HepG2 (cell line): Measurements from ENCODE around the gene GMEB1. TPM values are rescaled to one million over a fixed set of nuclear protein-coding genes. Genes with fewer than 3 reads are reported as not detected.

ENCODE experiments used
- ATAC-seq: fragments of 200-7000 bp; cut with Tn5 transposase; 3 replicates; pipeline ENCODE4 v1.9.1; 2020; ENCODE audit warnings: mild to moderate bottlenecking, moderate library complexity
- BruUV-seq: library from RNA; stranded (reverse); fragments of 400-500 nt; replicated peaks from 2 replicates; lab custom pipeline; 2021; lab: Mats Ljungman, UMichigan
- CTCF ChIA-PET: fragments of 300-600 bp; formaldehyde crosslinking; extraction: SDS; loops from one replicate; lab custom pipeline; 2021; ENCODE audit warnings: low total read pairs, inconsistent platforms, low intra/inter-chr PET ratio; lab: Yijun Ruan, JAX
- POLR2A ChIA-PET: fragments of 350-600 bp; sonication (Branson Sonifier 250); formaldehyde crosslinking; loops from one replicate; lab custom pipeline; 2020; ENCODE audit warnings: antibody characterized with exemption, inconsistent platforms; lab: Yijun Ruan, JAX
- DNase-seq: peaks from one replicate; pipeline ENCODE4 v3.0.0-alpha.2; 2015; ENCODE audit warnings: low spot score
- FAIRE-seq: peaks from 3 replicates; lab custom pipeline; 2011; peaks lifted over from hg19 to GRCh38; lab: Jason Lieb, UNC
- H2AFZ ChIP-seq: one replicate; pipeline ENCODE4 v1.6.1; 2011; ENCODE audit warnings: low read length, inconsistent platforms
- H3K27ac ChIP-seq: fragments of 300-600 bp; 3 replicates; pipeline ENCODE4 v1.8.0; 2011; ENCODE audit warnings: mixed run types, mild to moderate bottlenecking, mixed read lengths, low read length, inconsistent platforms; ENCODE audit not compliant: insufficient read depth; ENCODE audit errors: extremely low read length
- H3K27me3 ChIP-seq, 2 experiments: fragments of 200-600 bp in 1 of 2; 2 replicates in 1 of 2; 3 replicates in 1 of 2; pipeline versions ENCODE4 v1.6.0 to v1.8.0; 2011; ENCODE audit warnings: low read length in 2 of 2, mild to moderate bottlenecking in 2 of 2, moderate library complexity in 2 of 2, inconsistent platforms in 1 of 2; ENCODE audit not compliant: insufficient read depth in 2 of 2, control insufficient read depth in 1 of 2
- H3K36me3 ChIP-seq, 2 experiments: fragments of 200-600 bp in 1 of 2; replicated peaks in 1 of 2; 2 replicates in 1 of 2; 3 replicates in 1 of 2; pipeline versions ENCODE4 v1.5.1 to v1.8.0; 2011; ENCODE audit warnings: low read length in 2 of 2, inconsistent platforms in 1 of 2; ENCODE audit not compliant: insufficient read depth in 2 of 2, control insufficient read depth in 1 of 2
- H3K4me1 ChIP-seq: 2 replicates; pipeline ENCODE4 v1.5.1; 2012; ENCODE audit warnings: low read length, inconsistent platforms; ENCODE audit not compliant: insufficient read depth
- H3K4me2 ChIP-seq: 2 replicates; pipeline ENCODE4 v1.6.0; 2011; ENCODE audit warnings: low read depth, low read length, inconsistent platforms
- H3K4me3 ChIP-seq, 3 experiments: fragments of 200-600 bp in 1 of 3; sonication (generic), shearing (Covaris generic) in 1 of 3; replicated peaks in 1 of 3; 2 replicates each; pipeline ENCODE4 v1.5.1; 2011 to 2016; ENCODE audit warnings: low read length in 3 of 3, inconsistent platforms in 2 of 3, low read depth in 2 of 3, mild to moderate bottlenecking in 2 of 3, control low read depth in 1 of 3, mixed read lengths in 1 of 3; ENCODE audit not compliant: insufficient read depth in 1 of 3
- H3K79me2 ChIP-seq: one replicate; pipeline ENCODE4 v1.6.1; 2011; ENCODE audit warnings: low read length, inconsistent platforms; ENCODE audit not compliant: insufficient read depth
- H3K9ac ChIP-seq: 2 replicates; pipeline ENCODE4 v1.6.0; 2011; ENCODE audit warnings: mild to moderate bottlenecking, low read depth, low read length, inconsistent platforms; ENCODE audit not compliant: insufficient read depth
- H3K9me3 ChIP-seq: 2 replicates; pipeline ENCODE4 v1.5.1; 2012; ENCODE audit warnings: mild to moderate bottlenecking, low read length
- H4K20me1 ChIP-seq: 2 replicates; pipeline ENCODE4 v1.6.0; 2011; ENCODE audit warnings: inconsistent platforms, mild to moderate bottlenecking, low read length, moderate library complexity; ENCODE audit not compliant: insufficient read depth
- CCDC6 ChIP-seq: sonication (generic); formaldehyde crosslinking; IDR thresholded peaks from 2 replicates; pipeline ENCODE4 v1.8.1; 2022; ENCODE audit warnings: mild to moderate bottlenecking, missing genetic modification reagents, moderate library complexity
- EEA1 ChIP-seq: sonication (generic); formaldehyde crosslinking; IDR thresholded peaks from 2 replicates; pipeline ENCODE4 v1.5.1; 2020; ENCODE audit warnings: mild to moderate bottlenecking, missing genetic modification reagents, borderline replicate concordance
- HNRNPK ChIP-seq: fragments of 200-400 bp; formaldehyde crosslinking; IDR thresholded peaks from 2 replicates; pipeline ENCODE4 v1.6.1; 2018; ENCODE audit warnings: low read length, low read depth, moderate library complexity, mild to moderate bottlenecking; ENCODE audit not compliant: poor library complexity, severe bottlenecking
- MEF2D ChIP-seq: sonication (generic); formaldehyde crosslinking; IDR thresholded peaks from 2 replicates; pipeline ENCODE4 v1.5.1; 2020; ENCODE audit warnings: mild to moderate bottlenecking, missing genetic modification reagents
- PATZ1 ChIP-seq: sonication (generic); formaldehyde crosslinking; IDR thresholded peaks from 2 replicates; pipeline ENCODE4 v1.4.0; 2020; ENCODE audit warnings: missing genetic modification reagents
- SOX13 ChIP-seq, 3 experiments: fragments of 450-650 bp in 1 of 3; sonication (generic) in 1 of 3; formaldehyde crosslinking in 1 of 3; IDR thresholded peaks in 2 of 3; conservative IDR thresholded peaks in 1 of 3; 2 replicates each; pipeline versions ENCODE4 v1.5.0 to v1.6.1; 2016 to 2020; ENCODE audit warnings: antibody characterized with exemption in 1 of 3, mild to moderate bottlenecking in 1 of 3, missing compliant biosample characterization in 1 of 3, missing genetic modification reagents in 1 of 3, moderate library complexity in 1 of 3
- TGIF2 ChIP-seq: IDR thresholded peaks from 2 replicates; pipeline ENCODE4 v1.6.1; 2016; ENCODE audit warnings: control low read depth, missing compliant biosample characterization
- ZIK1 ChIP-seq: sonication (generic); formaldehyde crosslinking; IDR thresholded peaks from 2 replicates; pipeline ENCODE4 v1.5.0; 2020; ENCODE audit warnings: mild to moderate bottlenecking, low read depth, missing genetic modification reagents, borderline replicate concordance
- ZNF20 ChIP-seq: sonication (generic); formaldehyde crosslinking; IDR thresholded peaks from 2 replicates; pipeline ENCODE4 v1.4.0; 2020; ENCODE audit warnings: mild to moderate bottlenecking, moderate library complexity, missing genetic modification reagents
- ZNF354B ChIP-seq: sonication (generic); formaldehyde crosslinking; IDR thresholded peaks from 2 replicates; pipeline ENCODE4 v1.8.0; 2022; ENCODE audit warnings: mild to moderate bottlenecking, missing genetic modification reagents
- ZNF639 ChIP-seq: conservative IDR thresholded peaks from 2 replicates; pipeline ENCODE4 v1.6.1; 2018; ENCODE audit warnings: missing genetic modification reagents
- ZNF879 ChIP-seq: sonication (generic); formaldehyde crosslinking; IDR thresholded peaks from 2 replicates; pipeline ENCODE4 v1.8.1; 2023; ENCODE audit warnings: missing genetic modification reagents
- ZSCAN29 ChIP-seq: sonication (generic); formaldehyde crosslinking; conservative IDR thresholded peaks from 2 replicates; pipeline ENCODE4 v1.4.0; 2020; ENCODE audit warnings: mild to moderate bottlenecking, missing genetic modification reagents
- WGBS: methylation state at CpG from one replicate; pipeline ENCODE4 v1.1.6; 2017; ENCODE audit warnings: low lambda C conversion rate; 5-methylcytosine and 5-hydroxymethylcytosine counted together
- in situ Hi-C: cut with HindIII; loops from 2 replicates; pipeline ENCODE4 v1.10.0; 2017; ENCODE audit warnings: low pct_unique_long_range_greater_than_20kb; ENCODE audit not compliant: extremely low pct_ligation_motif_present
- intact Hi-C: fragments of 100-400 bp; cut with micrococcal nuclease; formaldehyde crosslinking; loops from one replicate; pipeline ENCODE4 v1.10.0; 2022; ENCODE audit not compliant: unreplicated experiment
- polyA plus RNA-seq, 8 experiments: library from polyadenylated mRNA; depleted of rRNA in 3 of 8; stranded (reverse) in 7 of 8; unstranded in 1 of 8; fragments of >200 nt; fragmentation: Illumina TruSeq in 4 of 8; extraction: Trizol in 4 of 8; gene quantifications; 2 replicates each; pipeline versions ENCODE4 v1.2.1 to v1.2.3, GENCODE V29; 2011 to 2016; ENCODE audit warnings: low read depth in 4 of 8, missing spikeins in 1 of 8, mixed read lengths in 1 of 8; ENCODE audit not compliant: insufficient read depth in 1 of 8
- total RNA-seq, 5 experiments: library from RNA; depleted of rRNA; stranded (reverse); fragments of >200 nt; fragmentation: Illumina TruSeq; extraction: Trizol; gene quantifications; 2 replicates each; pipeline ENCODE4 v1.2.3, GENCODE V29; 2016; ENCODE audit warnings: low read depth in 1 of 5
- TF ChIP-seq, protein P1 (sequence below): sonication (generic); formaldehyde crosslinking; IDR thresholded peaks from 2 replicates; pipeline ENCODE4; 2020; ENCODE audit warnings: missing genetic modification reagents, mild to moderate bottlenecking, borderline replicate concordance
- TF ChIP-seq, protein P2 (sequence below): sonication (generic); formaldehyde crosslinking; IDR thresholded peaks from 2 replicates; pipeline ENCODE4 v1.5.0; 2020; ENCODE audit warnings: mild to moderate bottlenecking, missing genetic modification reagents
- TF ChIP-seq, protein P3 (sequence below): sonication (generic); formaldehyde crosslinking; IDR thresholded peaks from 2 replicates; pipeline ENCODE4 v1.4.0; 2020; ENCODE audit warnings: missing genetic modification reagents, mild to moderate bottlenecking, borderline replicate concordance

Gene GMEB1
- total and polyA plus RNA-seq, 2 of the 13 experiments (the other 11 are each of a cell fraction or from before 2014, with no cell fraction given), result 3.0 to 6.0 TPM

- no peak for FAIRE-seq
- in situ Hi-C loops (no loop called here), intact Hi-C loops (no loop called here)
- H3K36me3 ChIP-seq, result peaks cover 0 to 4% of the 10 kb centered on the region in 2 experiments; a peak in 3 of 5 replicates
- H3K27ac ChIP-seq, result no peak overlapping the region
- 100% methylated on average over 4 of the region's 4 CpGs for WGBS
- H4K20me1 ChIP-seq, result no peaks in the 10 kb centered on the region
- POLR2A ChIA-PET, result no interaction called here
- H3K4me1 ChIP-seq, result no peaks in the 10 kb centered on the region
- no peak for DNase-seq
- no TSS peak for BruUV-seq
- no peaks in the 10 kb centered on the region for H3K79me2 ChIP-seq
- H3K27me3 ChIP-seq, result no peaks in the 10 kb centered on the region
- H3K4me2 ChIP-seq, result no peak overlapping the region
- no peak overlapping the region for H3K4me3 ChIP-seq
- CTCF ChIA-PET, result no interaction called here
- H3K9me3 ChIP-seq, result no peaks in the 10 kb centered on the region
- H2AFZ ChIP-seq, result no peak overlapping the region
- no peak for ATAC-seq
- H3K9ac ChIP-seq, result no peak overlapping the region
- no peak for TF ChIP-seq SOX13 (IDR thresholded peaks at IDR 0.05)
- no peak for TF ChIP-seq SOX13 (CRISPR knock-in tag; conservative IDR thresholded peaks at IDR 0.05 in 1 of 2, IDR thresholded peaks at IDR 0.05 in 1 of 2)
- no peak for TF ChIP-seq ZSCAN29
- no peak for TF ChIP-seq EEA1 (CRISPR knock-in tag)
- TF ChIP-seq, protein P1, sequence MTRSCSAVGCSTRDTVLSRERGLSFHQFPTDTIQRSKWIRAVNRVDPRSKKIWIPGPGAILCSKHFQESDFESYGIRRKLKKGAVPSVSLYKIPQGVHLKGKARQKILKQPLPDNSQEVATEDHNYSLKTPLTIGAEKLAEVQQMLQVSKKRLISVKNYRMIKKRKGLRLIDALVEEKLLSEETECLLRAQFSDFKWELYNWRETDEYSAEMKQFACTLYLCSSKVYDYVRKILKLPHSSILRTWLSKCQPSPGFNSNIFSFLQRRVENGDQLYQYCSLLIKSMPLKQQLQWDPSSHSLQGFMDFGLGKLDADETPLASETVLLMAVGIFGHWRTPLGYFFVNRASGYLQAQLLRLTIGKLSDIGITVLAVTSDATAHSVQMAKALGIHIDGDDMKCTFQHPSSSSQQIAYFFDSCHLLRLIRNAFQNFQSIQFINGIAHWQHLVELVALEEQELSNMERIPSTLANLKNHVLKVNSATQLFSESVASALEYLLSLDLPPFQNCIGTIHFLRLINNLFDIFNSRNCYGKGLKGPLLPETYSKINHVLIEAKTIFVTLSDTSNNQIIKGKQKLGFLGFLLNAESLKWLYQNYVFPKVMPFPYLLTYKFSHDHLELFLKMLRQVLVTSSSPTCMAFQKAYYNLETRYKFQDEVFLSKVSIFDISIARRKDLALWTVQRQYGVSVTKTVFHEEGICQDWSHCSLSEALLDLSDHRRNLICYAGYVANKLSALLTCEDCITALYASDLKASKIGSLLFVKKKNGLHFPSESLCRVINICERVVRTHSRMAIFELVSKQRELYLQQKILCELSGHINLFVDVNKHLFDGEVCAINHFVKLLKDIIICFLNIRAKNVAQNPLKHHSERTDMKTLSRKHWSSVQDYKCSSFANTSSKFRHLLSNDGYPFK (CRISPR knock-in tag), result no peak
- TF ChIP-seq ZNF639 (CRISPR knock-in tag), result no peak
- TF ChIP-seq PATZ1, result no peak
- TF ChIP-seq ZNF879 (CRISPR knock-in tag), result no peak
- TF ChIP-seq ZNF354B, result no peak
- no peak for TF ChIP-seq ZIK1 (CRISPR knock-in tag)
- TF ChIP-seq, protein P2, sequence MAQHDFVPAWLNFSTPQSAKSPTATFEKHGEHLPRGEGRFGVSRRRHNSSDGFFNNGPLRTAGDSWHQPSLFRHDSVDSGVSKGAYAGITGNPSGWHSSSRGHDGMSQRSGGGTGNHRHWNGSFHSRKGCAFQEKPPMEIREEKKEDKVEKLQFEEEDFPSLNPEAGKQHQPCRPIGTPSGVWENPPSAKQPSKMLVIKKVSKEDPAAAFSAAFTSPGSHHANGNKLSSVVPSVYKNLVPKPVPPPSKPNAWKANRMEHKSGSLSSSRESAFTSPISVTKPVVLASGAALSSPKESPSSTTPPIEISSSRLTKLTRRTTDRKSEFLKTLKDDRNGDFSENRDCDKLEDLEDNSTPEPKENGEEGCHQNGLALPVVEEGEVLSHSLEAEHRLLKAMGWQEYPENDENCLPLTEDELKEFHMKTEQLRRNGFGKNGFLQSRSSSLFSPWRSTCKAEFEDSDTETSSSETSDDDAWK (CRISPR knock-in tag), result no peak
- TF ChIP-seq MEF2D (CRISPR knock-in tag), result no peak
- TF ChIP-seq ZNF20 (CRISPR knock-in tag), result no peak
- TF ChIP-seq HNRNPK, result no peak
- no peak for TF ChIP-seq TGIF2 (CRISPR knock-in tag)
- TF ChIP-seq, protein P3, sequence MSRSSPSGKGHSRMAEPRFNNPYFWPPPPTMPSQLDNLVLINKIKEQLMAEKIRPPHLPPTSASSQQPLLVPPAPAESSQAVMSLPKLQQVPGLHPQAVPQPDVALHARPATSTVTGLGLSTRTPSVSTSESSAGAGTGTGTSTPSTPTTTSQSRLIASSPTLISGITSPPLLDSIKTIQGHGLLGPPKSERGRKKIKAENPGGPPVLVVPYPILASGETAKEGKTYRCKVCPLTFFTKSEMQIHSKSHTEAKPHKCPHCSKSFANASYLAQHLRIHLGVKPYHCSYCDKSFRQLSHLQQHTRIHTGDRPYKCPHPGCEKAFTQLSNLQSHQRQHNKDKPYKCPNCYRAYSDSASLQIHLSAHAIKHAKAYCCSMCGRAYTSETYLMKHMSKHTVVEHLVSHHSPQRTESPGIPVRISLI (CRISPR knock-in tag), result no peak
- TF ChIP-seq CCDC6 (CRISPR knock-in tag), result no peak
These were observed 11.6 kb downstream of the GMEB1 start for GRCh38 chr1:28680151-28680550.
